A549 treated with AZD2906 at 1 μM for 4 hours (cell line): Measurements from ENCODE around the gene TOMM40L. TPM values are rescaled to one million over a fixed set of nuclear protein-coding genes. Genes with fewer than 3 reads are reported as not detected.

Experiments used
- total RNA-seq: library from RNA; stranded (reverse); fragments of 200-300 nt; extraction: Qiagen RNA extraction; gene quantifications from 5 replicates; pipeline ENCODE4 v1.2.3, GENCODE V29; 2022

TOMM40L gene
- 10.6 to 12.5 TPM (median 12.2 TPM) in 5 replicates for total RNA-seq

DNA sequence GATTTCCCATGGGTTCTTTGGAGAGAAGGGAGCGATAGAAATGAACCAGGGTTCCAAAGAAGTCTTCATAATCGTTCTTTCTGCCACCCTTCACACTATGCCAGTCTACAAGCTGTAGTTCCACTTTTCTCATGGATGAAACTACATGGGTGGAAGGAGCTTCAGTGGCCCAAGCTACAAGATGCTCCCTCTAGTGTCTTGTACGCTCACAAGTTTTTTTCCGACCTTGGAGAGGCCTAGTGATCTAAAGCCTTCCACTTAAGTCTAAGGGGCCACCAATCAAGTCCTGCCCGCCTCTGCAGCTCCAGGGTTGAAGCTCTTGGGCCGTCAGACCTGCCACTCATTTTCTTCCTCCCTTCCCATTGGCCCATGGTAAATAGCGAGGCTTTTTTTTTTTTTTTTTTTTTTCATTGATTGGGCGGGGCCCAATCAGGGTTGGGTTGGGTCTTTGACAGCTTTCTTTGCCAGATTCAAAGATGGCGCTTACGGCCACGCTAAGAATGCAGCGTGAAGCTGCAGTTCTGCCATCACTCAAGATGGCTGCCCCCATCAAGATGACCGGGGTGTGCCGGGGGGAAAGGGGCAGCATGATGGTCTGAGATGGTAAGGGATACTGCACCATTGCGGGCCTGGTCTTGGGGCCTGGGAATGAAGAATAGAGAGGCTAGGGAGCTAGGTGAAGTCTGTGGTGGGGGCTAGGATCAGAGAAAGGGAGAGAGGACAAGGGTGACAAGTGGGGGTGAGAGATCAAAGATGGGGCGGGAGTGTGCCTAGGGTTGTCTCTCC, at the start of gene TOMM40L:
Gene TOMM40L (plus strand): TSS at position 527 of the 786 bp plus-strand sequence. CDS start 430 bp downstream, outside the sequence.

DNA sequence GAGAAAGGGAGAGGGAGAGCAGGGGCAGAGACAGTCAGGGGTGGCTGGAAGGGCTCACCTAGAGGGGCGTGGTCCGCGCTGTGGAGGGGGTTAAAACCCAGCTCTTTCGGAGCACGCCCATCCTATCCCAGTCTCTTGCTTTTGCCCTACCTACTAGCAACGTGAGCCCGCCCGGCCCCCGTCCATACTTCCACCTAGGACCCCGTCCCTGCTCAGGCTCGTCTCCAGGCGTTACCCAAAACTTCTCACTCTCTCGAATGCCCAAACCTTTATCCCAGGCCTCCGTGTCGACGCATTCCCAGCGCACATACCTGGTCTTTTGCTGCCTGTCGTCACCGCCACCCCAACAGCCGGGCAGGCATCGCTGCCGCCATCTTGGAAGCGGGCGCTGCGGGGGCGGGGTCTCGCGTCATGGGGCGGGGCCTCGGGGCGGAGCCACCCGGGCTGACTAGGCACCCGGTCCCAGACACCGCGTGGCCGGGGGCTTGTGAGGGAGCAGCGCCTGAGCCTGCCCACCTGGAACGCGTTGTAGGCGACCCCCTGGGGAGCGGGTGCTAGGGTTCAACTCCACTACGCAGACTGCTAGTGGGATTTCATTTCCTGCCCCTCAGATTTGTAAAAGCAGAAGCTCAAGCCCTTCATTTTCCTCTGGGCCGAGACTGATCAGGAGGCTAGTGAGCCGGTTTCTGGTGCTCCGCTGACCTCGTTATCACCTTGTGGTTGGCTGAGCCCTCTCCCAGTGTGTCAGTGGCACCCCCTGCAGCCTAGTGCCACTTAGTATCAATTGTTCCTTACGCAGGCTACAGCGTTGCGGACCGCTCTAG, 48.5 kb upstream of the TOMM40L start, which contains the start of gene B4GALT3:
Gene B4GALT3 (minus strand): TSS at position 396 of the 824 bp plus-strand sequence. CDS start 1,447 bp downstream, outside the sequence.

DNA sequence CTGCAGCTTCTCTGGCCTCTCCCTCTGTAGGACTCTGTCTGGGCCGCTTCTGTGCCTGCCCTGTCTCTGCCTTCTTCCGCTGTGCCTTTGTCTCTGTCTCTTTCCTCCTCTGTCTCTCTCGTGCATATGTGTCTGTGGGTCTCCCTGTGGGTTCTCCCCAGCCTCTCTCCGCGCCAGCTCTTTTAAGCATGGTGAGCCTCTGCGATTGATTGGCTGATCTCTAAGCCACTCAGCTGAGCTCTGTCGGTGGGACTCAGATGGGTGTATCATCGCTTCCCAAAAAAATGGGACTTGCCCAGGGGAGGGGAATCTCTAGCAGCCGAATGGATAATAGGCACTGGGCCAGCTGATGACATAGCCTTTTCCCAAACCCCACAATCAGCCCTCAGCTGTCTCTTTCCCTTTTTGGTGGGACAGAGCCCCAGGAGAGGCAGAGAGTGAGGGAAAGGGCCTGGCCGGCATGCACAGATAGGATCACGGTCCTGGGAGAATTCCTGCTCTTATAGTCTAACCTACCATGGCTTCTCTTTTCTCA, 26.9 kb upstream of the TOMM40L start, which contains the start of gene ADAMTS4:
Gene ADAMTS4 (minus strand): TSS at position 158 of the 535 bp plus-strand sequence. CDS start 427 bp downstream, outside the sequence.

DNA sequence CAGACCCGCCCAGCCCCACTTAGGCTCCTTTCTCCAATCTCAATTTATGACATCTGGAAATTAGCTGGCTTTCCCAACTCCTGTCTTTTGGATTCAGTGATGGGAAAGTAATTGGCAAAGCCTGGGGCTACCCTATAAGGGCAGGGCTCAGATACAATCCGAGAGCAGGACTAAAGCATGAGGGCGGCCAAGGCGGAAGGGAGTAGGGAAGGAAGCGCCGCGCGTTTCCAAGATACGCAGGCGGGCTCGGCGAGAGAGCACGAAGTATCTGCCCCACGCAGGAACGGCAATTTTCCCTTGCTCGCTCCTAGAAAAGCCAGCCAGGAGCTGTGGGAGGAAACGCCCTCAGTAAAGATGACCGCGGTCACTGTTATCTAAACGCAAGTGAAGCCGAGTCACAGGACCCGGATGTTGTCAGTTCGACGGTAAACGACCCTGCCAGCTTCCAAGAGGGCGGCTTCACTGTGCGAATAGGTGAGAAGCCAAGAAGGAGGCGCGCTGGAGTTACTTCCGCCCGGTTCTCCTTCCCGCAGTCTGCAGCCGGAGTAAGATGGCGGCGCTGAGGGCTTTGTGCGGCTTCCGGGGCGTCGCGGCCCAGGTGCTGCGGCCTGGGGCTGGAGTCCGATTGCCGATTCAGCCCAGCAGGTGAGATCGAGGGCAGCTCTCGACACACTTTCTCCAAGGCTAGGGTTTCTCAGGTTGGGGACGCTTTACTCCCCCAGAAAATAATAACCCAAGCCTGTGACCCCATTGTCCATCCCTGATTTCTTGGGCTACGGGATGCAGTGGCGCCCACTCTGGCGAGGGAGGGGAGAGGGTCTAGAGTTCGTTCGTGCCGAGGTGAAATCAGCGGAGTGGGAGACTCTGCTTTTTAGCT, 23.8 kb upstream of the TOMM40L start, which contains the start of gene NDUFS2:
Gene NDUFS2 (plus strand): TSS at position 532 of the 877 bp plus-strand sequence. CDS start 19 bp downstream, at position 551.

DNA sequence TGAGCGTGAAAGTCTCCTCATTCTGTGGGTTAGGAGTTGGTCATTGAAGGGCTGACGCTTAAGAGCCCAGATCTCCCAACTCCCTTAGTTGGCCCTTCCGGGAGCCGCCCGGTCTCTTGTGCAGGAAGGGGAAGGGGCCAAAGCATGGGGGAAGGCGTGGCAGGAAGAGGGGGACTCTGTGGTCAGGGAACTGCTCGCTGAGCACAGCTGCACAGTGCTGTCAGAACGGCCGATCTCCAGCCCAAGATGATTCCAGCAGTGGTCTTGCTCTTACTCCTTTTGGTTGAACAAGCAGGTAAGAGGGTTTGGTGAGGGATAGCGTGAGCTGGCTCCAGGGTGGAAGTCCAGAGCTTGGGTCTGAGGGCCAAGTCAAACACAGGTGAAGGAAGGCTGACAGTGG, 10.8 kb upstream of the TOMM40L start, which contains the start of gene FCER1G:
Gene FCER1G (plus strand): TSS at position 220 of the 400 bp plus-strand sequence. CDS start 27 bp downstream, at position 247.

DNA sequence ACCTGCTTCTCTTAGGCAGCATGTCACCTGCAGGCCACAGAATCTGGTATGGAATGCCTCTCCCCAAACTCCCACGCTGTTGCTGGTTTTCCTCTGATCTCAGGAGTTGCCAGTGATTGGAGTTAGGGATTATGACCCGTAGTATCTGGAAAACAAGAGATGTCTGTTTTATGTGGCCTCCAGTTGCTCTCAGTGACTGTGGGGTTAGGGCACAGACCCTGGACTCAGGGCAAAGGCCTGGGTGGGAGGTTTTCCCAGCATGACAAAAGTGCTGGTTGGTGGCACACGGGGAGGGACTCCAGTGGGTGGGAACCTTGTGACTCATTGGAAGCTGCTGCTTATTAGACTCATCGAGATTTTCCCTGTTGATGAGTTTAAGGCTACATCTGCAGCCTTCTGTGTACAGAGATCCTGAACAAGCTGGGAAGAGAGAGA, 12.2 kb downstream of the TOMM40L start, which contains the start of gene NR1I3:
Gene NR1I3 (minus strand): TSS at position 165 of the 435 bp plus-strand sequence. CDS start 1,638 bp downstream, outside the sequence.

DNA sequence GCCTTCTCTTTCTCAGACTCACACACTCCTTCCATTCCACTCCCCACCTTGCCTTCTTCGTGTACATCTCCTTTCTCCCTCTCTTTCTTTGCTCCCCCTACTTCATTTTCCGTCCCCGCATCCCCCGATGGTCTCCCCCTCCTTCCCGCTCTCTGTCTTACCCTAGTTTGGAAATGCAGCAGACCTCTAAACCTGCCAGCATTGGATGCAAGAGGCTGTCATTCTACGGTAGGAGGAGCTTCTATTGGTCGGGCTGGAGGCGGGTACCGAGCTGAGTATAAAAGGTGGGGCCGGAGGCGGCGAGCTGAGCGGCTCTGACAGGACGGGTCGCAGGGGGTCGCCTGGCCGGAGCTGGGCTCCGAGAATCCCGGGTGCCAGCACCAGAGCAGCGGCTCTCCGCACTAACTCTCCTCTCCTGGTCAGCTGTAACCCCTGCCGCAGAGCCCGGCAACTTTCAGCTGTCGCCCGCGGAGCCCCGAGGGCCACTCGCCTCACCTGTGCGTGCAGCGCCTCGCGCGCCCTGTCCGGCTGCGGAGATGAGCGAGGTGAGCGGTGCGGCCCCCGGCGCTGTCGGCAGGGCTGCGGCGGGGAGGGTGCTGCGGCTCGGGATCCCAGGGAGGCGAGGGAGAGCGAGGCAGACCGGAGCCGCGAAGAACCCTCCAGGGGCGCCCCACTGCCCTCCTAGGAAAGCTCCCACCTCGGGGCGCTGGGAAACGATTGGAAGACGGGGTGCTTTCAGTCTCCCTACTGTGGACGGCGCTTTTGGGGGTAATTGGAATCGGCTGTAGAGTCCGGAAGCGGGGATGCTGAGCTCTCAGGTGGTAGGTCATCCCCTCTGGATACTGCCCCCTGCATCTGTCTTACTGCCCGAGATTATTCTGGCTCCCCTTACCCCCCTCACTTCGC, 32.8 kb downstream of the TOMM40L start, which contains the start of gene PCP4L1:
Gene PCP4L1 (plus strand): TSS at position 307 of the 906 bp plus-strand sequence. CDS start 230 bp downstream, at position 537.

Other genes with a start within 250 kb of the TOMM40L start
- gene F11R, start 204.9 kb upstream of the TOMM40L start, total RNA-seq, result 48.2 to 73.2 TPM (median 62.9 TPM) in 5 replicates
- gene TSTD1, start 187.1 kb upstream of the TOMM40L start, total RNA-seq, result 0.15 to 0.48 TPM (median 0.26 TPM) in 3 of 5 replicates, not detected in the others
- gene USF1, start 180.1 kb upstream of the TOMM40L start, total RNA-seq, result 42.5 to 51.3 TPM (median 49.0 TPM) in 5 replicates
- 0.07 to 0.09 TPM (median 0.07 TPM) in 5 replicates for gene ARHGAP30, start 156.2 kb upstream of the TOMM40L start, total RNA-seq
- 1.6 to 1.9 TPM (median 1.8 TPM) in 5 replicates for gene NECTIN4, start 136.5 kb upstream of the TOMM40L start, total RNA-seq
- 1.8 to 2.1 TPM (median 1.8 TPM) in 5 replicates for gene KLHDC9, start 127.7 kb upstream of the TOMM40L start, total RNA-seq
- 98.5 to 110 TPM (median 106 TPM) in 5 replicates for gene PFDN2, start 108.0 kb upstream of the TOMM40L start, total RNA-seq
- 25.8 to 32.2 TPM (median 31.0 TPM) in 5 replicates for gene NIT1, start 108.0 kb upstream of the TOMM40L start, total RNA-seq
- 30.9 to 35.3 TPM (median 31.4 TPM) in 5 replicates for gene DEDD, start 93.4 kb upstream of the TOMM40L start, total RNA-seq
- 87.5 to 144 TPM (median 90.2 TPM) in 5 replicates for gene UFC1, start 72.1 kb upstream of the TOMM40L start, total RNA-seq
- gene USP21, start 66.6 kb upstream of the TOMM40L start, total RNA-seq, result 15.8 to 24.1 TPM (median 22.5 TPM) in 5 replicates
- 12.2 to 15.7 TPM (median 15.2 TPM) in 5 replicates for gene PPOX, start 59.6 kb upstream of the TOMM40L start, total RNA-seq
- 20.3 to 25.7 TPM (median 24.3 TPM) in 5 replicates for gene B4GALT3, start 48.6 kb upstream of the TOMM40L start, total RNA-seq
- 0.01 to 0.02 TPM (median 0.01 TPM) in 4 of 5 replicates, not detected in the other for gene ADAMTS4, start 27.0 kb upstream of the TOMM40L start, total RNA-seq
- gene NDUFS2, start 23.7 kb upstream of the TOMM40L start, total RNA-seq, result 78.6 to 115 TPM (median 82.0 TPM) in 5 replicates
- 0.17 to 0.33 TPM in 2 of 5 replicates, not detected in the others for gene FCER1G, start 10.8 kb upstream of the TOMM40L start, total RNA-seq
- gene APOA2, start 2.4 kb upstream of the TOMM40L start, total RNA-seq, result 0.95 to 1.9 TPM in 2 of 5 replicates, not detected in the others
- gene NR1I3, start 12.1 kb downstream of the TOMM40L start, total RNA-seq, result 0.07 TPM in 1 of 5 replicates, not detected in the others
- gene PCP4L1, start 32.7 kb downstream of the TOMM40L start, total RNA-seq, result 0.06 to 0.15 TPM (median 0.07 TPM) in 5 replicates
- 0.12 to 0.36 TPM (median 0.24 TPM) in 5 replicates for gene MPZ, start 83.9 kb downstream of the TOMM40L start, total RNA-seq
- 238 to 251 TPM (median 241 TPM) in 5 replicates for gene SDHC, start 88.3 kb downstream of the TOMM40L start, total RNA-seq
- gene CFAP126, start 141.8 kb downstream of the TOMM40L start, total RNA-seq, result 0.16 to 0.22 TPM (median 0.18 TPM) in 5 replicates